Effector memory CD8-positive, alpha-beta T cell (primary cell): Measurements from ENCODE around the gene ZC3H11A.
"Not testable (repeated sequence)": the region's sequence is repeated elsewhere in the genome, so short reads cannot be mapped to it uniquely, and the experiment has no call there.

Experiments
- ATAC-seq: fragments of 150-1000 bp; cut with Tn5 transposase; replicated peaks from 2 replicates; pipeline ENCODE4 v1.10.0; 2021; ENCODE audit warnings: mild to moderate bottlenecking, moderate library complexity
- DNase-seq, 3 experiments: peaks; one replicate each; pipeline ENCODE4 v3.0.0; 2021
- H3K27ac Mint-ChIP-seq, 2 donors: one replicate each; pipeline ENCODE4 v1.8.0; 2022; ENCODE audit warnings: mild to moderate bottlenecking in 2 of 2, mixed read lengths in 2 of 2, moderate library complexity in 2 of 2
- H3K27me3 Mint-ChIP-seq, 2 donors: one replicate each; pipeline ENCODE4 v1.8.0; 2022; ENCODE audit warnings: mixed read lengths in 2 of 2
- H3K36me3 Mint-ChIP-seq: one replicate; pipeline ENCODE4 v1.8.0; 2022; ENCODE audit warnings: mild to moderate bottlenecking, moderate library complexity, mixed read lengths; ENCODE audit not compliant: insufficient read depth
- H3K4me1 Mint-ChIP-seq, 2 donors: one replicate each; pipeline ENCODE4 v1.8.0; 2022; ENCODE audit warnings: low read depth in 2 of 2, mixed read lengths in 2 of 2
- H3K4me3 Mint-ChIP-seq, 2 donors: one replicate each; pipeline ENCODE4 v1.8.0; 2022; ENCODE audit warnings: mild to moderate bottlenecking in 2 of 2, mixed read lengths in 2 of 2, moderate library complexity in 2 of 2
- H3K9me3 Mint-ChIP-seq, 2 donors: one replicate each; pipeline ENCODE4 v1.8.0; 2022; ENCODE audit warnings: mixed read lengths in 2 of 2
- total RNA-seq, 9 experiments: gene quantifications; one replicate each; lab custom pipeline; 2026; lab: John Stamatoyannopoulos, UW

ZC3H11A gene
- 0.99 to 6.3 (median 1.6) reads per million in 9 experiments for total RNA-seq

- DNase-seq (peak; percentile 96 to 99 (median 97)), ATAC-seq (peak; percentile 98)
- H3K9me3 Mint-ChIP-seq: no peaks in the 10 kb centered on the region
- peak within 1 kb of the TSS; percentile 95 for H3K4me3 Mint-ChIP-seq
- H3K27ac Mint-ChIP-seq: peak within 1 kb of the TSS; percentile 96 to 97
- H3K4me1 Mint-ChIP-seq: peaks cover 25 to 48% of the 10 kb centered on the region in 2 donors
- no peaks in the 10 kb centered on the region for H3K27me3 Mint-ChIP-seq
- H3K36me3 Mint-ChIP-seq: peaks cover 14% of the 10 kb centered on the region
Observed at GRCh38 chr1:203795441-203796235, at the start of gene ZC3H11A, which contains the start of gene ZBED6. Gene ZC3H11A (plus strand): TSS chr1:203795623. CDS start chr1:203817071, 21,448 bp downstream. Gene ZBED6 (plus strand): TSS chr1:203795623. CDS start chr1:203797523, 1,900 bp downstream.

DNA sequence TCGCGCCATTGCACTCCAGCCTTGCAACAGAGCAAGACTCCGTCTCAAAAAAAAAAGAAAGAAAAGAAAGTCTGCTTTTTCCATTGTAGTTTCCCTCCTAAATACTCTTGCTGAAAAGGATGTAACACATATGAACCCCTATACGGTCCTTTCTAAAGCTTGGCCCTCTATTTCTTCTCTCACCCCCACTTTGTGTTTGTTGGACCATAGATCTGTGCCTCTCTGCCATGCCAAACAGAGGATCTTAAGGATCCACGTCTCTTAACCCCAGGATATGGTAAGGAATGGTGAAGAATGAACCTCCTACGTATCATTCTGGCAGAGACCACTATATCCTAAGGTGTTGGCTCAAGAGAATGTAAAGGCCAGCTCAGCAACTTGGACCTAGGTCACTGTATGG, 49.1 kb upstream of the ZC3H11A start:
- ATAC-seq (no peak), DNase-seq (no peak)
- Mint-ChIP-seq H3K27ac (peak overlapping the region in 1 of 2 donors; percentile 13), H3K4me3 (no peak overlapping the region), H3K4me1 (peaks cover 13 to 21% of the 10 kb centered on the region in 2 donors), H3K36me3 (peaks cover 21% of the 10 kb centered on the region), H3K9me3 (no peaks in the 10 kb centered on the region), H3K27me3 (no peaks in the 10 kb centered on the region)

DNA sequence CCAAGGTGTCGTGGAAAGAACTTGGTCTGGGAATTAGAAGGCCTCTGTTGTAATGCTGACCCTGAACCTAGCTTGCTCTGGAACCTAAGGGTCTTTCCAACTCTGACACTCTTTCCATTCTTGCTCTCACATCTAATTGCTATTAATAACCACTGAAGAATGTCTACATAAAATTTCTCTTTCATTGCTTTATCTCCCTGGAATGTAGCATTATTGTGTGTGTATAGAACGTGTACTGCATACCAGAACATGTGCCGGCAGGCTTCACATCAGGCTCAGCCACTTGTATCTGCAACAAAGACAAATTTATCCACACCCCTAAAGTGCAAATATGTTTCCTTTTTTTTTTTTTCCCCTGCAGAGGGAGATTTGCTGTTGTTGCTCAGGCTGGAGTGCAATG, 44.4 kb upstream of the ZC3H11A start:
- no peak overlapping the region for H3K4me3 Mint-ChIP-seq
- peaks cover 12 to 24% of the 10 kb centered on the region in 2 donors for H3K4me1 Mint-ChIP-seq
- no peak overlapping the region for H3K27ac Mint-ChIP-seq
- H3K27me3 Mint-ChIP-seq: no peaks in the 10 kb centered on the region
- H3K9me3 Mint-ChIP-seq: no peaks in the 10 kb centered on the region
- DNase-seq (no peak), ATAC-seq (no peak)
- peaks cover 16% of the 10 kb centered on the region for H3K36me3 Mint-ChIP-seq

- not testable (repeated sequence) for H3K9me3 Mint-ChIP-seq, ATAC-seq, H3K4me3 Mint-ChIP-seq, H3K27me3 Mint-ChIP-seq, DNase-seq
- peak overlapping the region in 1 of 2 donors; percentile 23 for H3K27ac Mint-ChIP-seq
- peaks cover 20 to 31% of the 10 kb centered on the region in 2 donors for H3K4me1 Mint-ChIP-seq
- peaks cover 21% of the 10 kb centered on the region for H3K36me3 Mint-ChIP-seq
Observed at GRCh38 chr1:203751618-203752361, 43.6 kb upstream of the ZC3H11A start.

- Mint-ChIP-seq H3K27ac (peak overlapping the region; percentile 86 to 88), H3K9me3 (no peaks in the 10 kb centered on the region), H3K4me1 (peaks cover 21 to 33% of the 10 kb centered on the region in 2 donors), H3K27me3 (no peaks in the 10 kb centered on the region), H3K4me3 (peak overlapping the region; percentile 21 to 54), H3K36me3 (peaks cover 23% of the 10 kb centered on the region)
- DNase-seq: peak in 1 of 3 experiments; percentile 10
- ATAC-seq: no peak
Observed at GRCh38 chr1:203754455-203754864, 41.0 kb upstream of the ZC3H11A start.

DNA sequence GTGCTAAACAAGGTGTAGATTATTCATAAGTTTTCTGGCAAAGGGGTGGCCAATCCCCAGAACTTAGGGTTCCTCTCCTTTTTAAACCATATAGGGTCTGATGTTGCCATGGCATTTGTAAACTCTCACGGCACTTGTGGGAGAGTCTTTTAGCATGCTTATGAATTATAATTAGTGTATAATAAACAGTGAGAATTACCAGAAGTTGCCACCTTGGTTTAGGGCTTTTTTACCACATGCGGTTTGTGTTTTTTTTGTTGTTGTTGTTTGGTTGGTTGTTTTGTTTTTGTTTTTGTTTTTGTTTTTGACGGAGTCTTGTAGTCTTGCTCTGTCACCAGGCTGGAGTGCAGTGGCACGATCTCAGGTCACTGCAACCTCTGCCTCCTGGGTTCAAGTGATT, 39.4 kb upstream of the ZC3H11A start:
- Mint-ChIP-seq H3K27ac (peak overlapping the region; percentile 94 to 95), H3K27me3 (no peaks in the 10 kb centered on the region), H3K9me3 (no peaks in the 10 kb centered on the region), H3K4me3 (peak overlapping the region; percentile 63 to 72), H3K4me1 (peaks cover 21 to 33% of the 10 kb centered on the region in 2 donors), H3K36me3 (peaks cover 19% of the 10 kb centered on the region)
- DNase-seq (peak; percentile 14 to 21 (median 15)), ATAC-seq (peak; percentile 75)

DNA sequence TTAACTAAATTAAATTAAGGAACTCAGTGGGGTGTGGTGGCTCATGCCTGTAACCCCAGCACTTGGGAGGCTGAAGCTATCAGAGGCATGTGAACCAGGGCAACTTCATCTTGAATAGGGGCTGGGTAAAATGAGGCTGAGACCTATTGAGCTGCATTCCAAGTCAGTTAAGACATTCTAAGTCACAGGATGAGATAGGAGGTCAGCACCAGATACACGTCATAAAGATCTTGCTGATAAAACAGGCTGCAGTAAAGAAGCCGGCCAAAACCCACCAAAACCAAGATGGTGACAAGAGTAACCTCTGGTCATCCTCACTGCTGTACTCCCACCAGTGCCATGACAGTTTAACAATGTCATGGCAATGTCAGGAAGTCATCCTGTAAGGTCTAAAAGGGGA, 36.7 kb upstream of the ZC3H11A start:
- not testable (repeated sequence) for H3K4me3 Mint-ChIP-seq, ATAC-seq, H3K27ac Mint-ChIP-seq, H3K9me3 Mint-ChIP-seq, H3K27me3 Mint-ChIP-seq, DNase-seq
- Mint-ChIP-seq H3K4me1 (peaks cover 21 to 36% of the 10 kb centered on the region in 2 donors), H3K36me3 (peaks cover 13% of the 10 kb centered on the region)

- Mint-ChIP-seq H3K36me3 (peaks cover 24% of the 10 kb centered on the region), H3K27me3 (no peaks in the 10 kb centered on the region), H3K4me3 (no peak overlapping the region), H3K27ac (peak overlapping the region in 1 of 2 donors; percentile 59), H3K4me1 (peaks cover 33 to 42% of the 10 kb centered on the region in 2 donors), H3K9me3 (no peaks in the 10 kb centered on the region)
- ATAC-seq (no peak), DNase-seq (no peak)
Observed at GRCh38 chr1:203760506-203760905, 34.9 kb upstream of the ZC3H11A start.

DNA sequence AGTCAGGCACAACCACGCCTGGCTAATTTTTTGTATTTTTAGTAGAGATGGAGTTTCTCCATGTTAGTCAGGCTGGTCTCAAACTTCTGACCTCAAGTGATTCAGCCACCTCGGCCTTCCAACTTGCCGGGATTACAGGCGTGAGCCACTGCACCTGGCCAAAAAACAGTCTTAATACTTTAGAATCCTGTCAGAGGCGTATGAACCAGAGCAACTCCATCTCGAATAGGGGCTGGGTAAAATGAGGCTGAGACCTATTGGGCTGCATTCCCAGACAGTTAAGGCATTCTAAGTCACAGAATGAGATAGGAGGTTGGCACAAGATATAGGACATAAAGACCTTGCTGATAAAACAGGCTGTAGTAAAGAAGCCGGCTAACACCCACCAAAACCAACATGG, 33.5 kb upstream of the ZC3H11A start:
- not testable (repeated sequence) for DNase-seq, H3K4me3 Mint-ChIP-seq, ATAC-seq, H3K9me3 Mint-ChIP-seq, H3K27me3 Mint-ChIP-seq
- Mint-ChIP-seq H3K36me3 (peaks cover 26% of the 10 kb centered on the region), H3K4me1 (peaks cover 26 to 35% of the 10 kb centered on the region in 2 donors), H3K27ac (peak overlapping the region; percentile 26 to 95)

GRCh38 chr1:203763505-203763904, 31.9 kb upstream of the ZC3H11A start:
- Mint-ChIP-seq H3K9me3 (no peaks in the 10 kb centered on the region), H3K36me3 (peaks cover 33% of the 10 kb centered on the region), H3K4me1 (peaks cover 35 to 47% of the 10 kb centered on the region in 2 donors), H3K4me3 (peak overlapping the region; percentile 56 to 100), H3K27me3 (no peaks in the 10 kb centered on the region), H3K27ac (peak overlapping the region; percentile 95 to 99)
- ATAC-seq (no peak), DNase-seq (no peak)

DNA sequence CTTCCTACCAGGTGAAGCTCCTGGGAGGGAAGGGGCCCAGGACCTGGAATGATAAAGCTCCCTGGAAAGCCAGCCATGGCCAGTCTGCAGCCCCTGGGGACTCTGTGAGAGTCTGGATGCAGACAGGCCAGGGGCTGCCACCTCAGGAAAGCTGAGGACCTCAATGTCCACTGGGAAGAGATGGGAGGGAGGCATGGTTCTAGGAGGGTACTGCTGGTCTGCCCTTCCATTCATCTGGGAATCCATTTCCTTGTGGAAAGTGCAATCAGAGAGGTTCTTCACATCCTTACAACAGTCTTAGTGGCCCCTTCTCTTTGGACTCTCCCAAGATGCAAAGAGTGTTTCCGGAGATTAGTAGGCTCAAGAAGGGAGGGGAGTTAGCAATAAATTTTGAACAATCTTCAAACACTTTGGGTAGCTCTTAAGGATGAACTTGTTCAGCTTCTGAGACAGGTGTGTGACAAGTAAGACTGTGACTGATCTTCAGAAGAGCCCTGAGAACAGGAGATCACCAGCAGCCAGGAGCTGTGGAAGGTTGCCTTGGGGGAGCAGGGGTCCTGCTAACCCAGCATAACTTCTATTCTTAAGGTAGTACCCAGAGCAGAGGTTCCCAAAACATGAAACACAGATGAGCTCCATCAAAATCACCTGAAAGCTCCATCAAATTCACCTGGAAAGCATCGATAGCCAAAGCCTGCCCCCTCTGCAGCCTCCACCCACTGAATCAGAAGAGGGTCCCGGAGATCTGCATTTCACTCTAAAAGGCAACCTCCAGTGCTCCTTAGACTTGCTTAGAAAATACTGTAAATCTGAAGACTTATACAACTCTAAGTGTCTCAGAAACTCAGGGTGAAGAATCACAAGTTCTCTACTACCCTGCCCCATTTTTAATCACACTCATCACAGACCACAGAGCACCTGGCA, 31.1 kb upstream of the ZC3H11A start:
- peaks cover 41% of the 10 kb centered on the region for H3K36me3 Mint-ChIP-seq
- H3K27me3 Mint-ChIP-seq: no peaks in the 10 kb centered on the region
- H3K4me1 Mint-ChIP-seq: peaks cover 40 to 56% of the 10 kb centered on the region in 2 donors
- DNase-seq: no peak
- H3K27ac Mint-ChIP-seq: peak overlapping the region; percentile 95 to 99
- peak overlapping the region; percentile 90 to 100 for H3K4me3 Mint-ChIP-seq
- no peak for ATAC-seq
- no peaks in the 10 kb centered on the region for H3K9me3 Mint-ChIP-seq

GRCh38 chr1:203765029-203765837, 30.2 kb upstream of the ZC3H11A start, which contains the start of gene LAX1:
Gene LAX1 (plus strand): TSS chr1:203765183. CDS start chr1:203765566, 383 bp downstream.
- ATAC-seq: peak; percentile 91
- H3K27ac Mint-ChIP-seq: peak within 1 kb of the TSS; percentile 95 to 99
- peaks cover 45% of the 10 kb centered on the region for H3K36me3 Mint-ChIP-seq
- DNase-seq: peak; percentile 75 to 79 (median 75)
- H3K4me1 Mint-ChIP-seq: peaks cover 47 to 64% of the 10 kb centered on the region in 2 donors
- peak within 1 kb of the TSS; percentile 90 to 100 for H3K4me3 Mint-ChIP-seq
- no peaks in the 10 kb centered on the region for H3K27me3 Mint-ChIP-seq
- no peaks in the 10 kb centered on the region for H3K9me3 Mint-ChIP-seq
